ENCODE data around the gene LDLRAP1. TPM values are rescaled to one million over a fixed set of nuclear protein-coding genes. Genes with fewer than 3 reads are reported as not detected.
"Not testable (repeated sequence)": the region's sequence is repeated elsewhere in the genome, so short reads cannot be mapped to it uniquely, and the experiment has no call there.

LDLRAP1 gene
- total RNA-seq (2012; rRNA removed): 10.9 and 11.8 TPM in 2 replicates

GRCh38 chr1:25543425-25544242, at the start of gene LDLRAP1:
TSS of gene LDLRAP1 (plus strand) at chr1:25543606. CDS start at chr1:25543699, 93 bp downstream.
- H3K4me2 ChIP-seq (ENCODE audit: low read length): peak within 1 kb of the TSS; percentile 92
- H3K9ac ChIP-seq (ENCODE audit: low read depth, low read length): peak within 1 kb of the TSS; percentile 85

GRCh38 chr1:25494952-25495351, 48.5 kb upstream of the LDLRAP1 start:
- Histone ChIP-seq H3K36me3 (ENCODE audit: insufficient read depth, low read length) (peaks cover 52% of the 10 kb centered on the region), H3K4me3 (ENCODE audit: low read length) (no peak overlapping the region), H3K9ac (ENCODE audit: low read depth, low read length) (no peak overlapping the region), H3K9me3 (replicated peaks; ENCODE audit: low read length) (no peaks in the 10 kb centered on the region), H3K4me1 (ENCODE audit: control insufficient read depth, insufficient read depth, low read length) (no peaks in the 10 kb centered on the region), H3K27me3 (ENCODE audit: control insufficient read depth, insufficient read depth, low read length) (no peaks in the 10 kb centered on the region), H3K4me2 (ENCODE audit: low read length) (no peak overlapping the region)

More at GRCh38 chr1:25543425-25544242, at the start of gene LDLRAP1:
- H3K36me3 ChIP-seq (ENCODE audit: insufficient read depth, low read length): no peaks in the 10 kb centered on the region
- H3K9me3 ChIP-seq (replicated peaks; ENCODE audit: low read length): no peaks in the 10 kb centered on the region
- peaks cover 15% of the 10 kb centered on the region for H3K4me1 ChIP-seq (ENCODE audit: control insufficient read depth, insufficient read depth, low read length)
- peak within 1 kb of the TSS; percentile 89 for H3K4me3 ChIP-seq (ENCODE audit: low read length)
- H3K27me3 ChIP-seq (ENCODE audit: control insufficient read depth, insufficient read depth, low read length): no peaks in the 10 kb centered on the region

GRCh38 chr1:25500694-25501093, 42.7 kb upstream of the LDLRAP1 start:
- Histone ChIP-seq H3K4me2 (ENCODE audit: low read length) (no peak overlapping the region), H3K4me3 (ENCODE audit: low read length) (no peak overlapping the region), H3K36me3 (ENCODE audit: insufficient read depth, low read length) (peaks cover 24% of the 10 kb centered on the region), H3K9ac (ENCODE audit: low read depth, low read length) (no peak overlapping the region), H3K4me1 (ENCODE audit: control insufficient read depth, insufficient read depth, low read length) (peaks cover 8% of the 10 kb centered on the region), H3K9me3 (replicated peaks; ENCODE audit: low read length) (no peaks in the 10 kb centered on the region), H3K27me3 (ENCODE audit: control insufficient read depth, insufficient read depth, low read length) (no peaks in the 10 kb centered on the region)

GRCh38 chr1:25501235-25502058, 42.0 kb upstream of the LDLRAP1 start:
- Histone ChIP-seq H3K4me3 (ENCODE audit: low read length) (no peak overlapping the region), H3K36me3 (ENCODE audit: insufficient read depth, low read length) (peaks cover 20% of the 10 kb centered on the region), H3K9me3 (replicated peaks; ENCODE audit: low read length) (no peaks in the 10 kb centered on the region), H3K9ac (ENCODE audit: low read depth, low read length) (no peak overlapping the region), H3K4me1 (ENCODE audit: control insufficient read depth, insufficient read depth, low read length) (peaks cover 8% of the 10 kb centered on the region), H3K4me2 (ENCODE audit: low read length) (no peak overlapping the region), H3K27me3 (ENCODE audit: control insufficient read depth, insufficient read depth, low read length) (no peaks in the 10 kb centered on the region)

GRCh38 chr1:25502957-25503356, 40.4 kb upstream of the LDLRAP1 start:
- H3K36me3 ChIP-seq (ENCODE audit: insufficient read depth, low read length): peaks cover 9% of the 10 kb centered on the region
- H3K9ac ChIP-seq (ENCODE audit: low read depth, low read length): no peak overlapping the region
- no peak overlapping the region for H3K4me2 ChIP-seq (ENCODE audit: low read length)
- H3K9me3 ChIP-seq (replicated peaks; ENCODE audit: low read length): no peaks in the 10 kb centered on the region
- no peaks in the 10 kb centered on the region for H3K27me3 ChIP-seq (ENCODE audit: control insufficient read depth, insufficient read depth, low read length)
- H3K4me3 ChIP-seq (ENCODE audit: low read length): no peak overlapping the region
- H3K4me1 ChIP-seq (ENCODE audit: control insufficient read depth, insufficient read depth, low read length): peaks cover 8% of the 10 kb centered on the region

GRCh38 chr1:25503551-25504426, 39.6 kb upstream of the LDLRAP1 start:
- Histone ChIP-seq H3K4me2 (ENCODE audit: low read length) (no peak overlapping the region), H3K9ac (ENCODE audit: low read depth, low read length) (no peak overlapping the region)

GRCh38 chr1:25504706-25505595, 38.5 kb upstream of the LDLRAP1 start:
- H3K4me3 ChIP-seq (ENCODE audit: low read length): no peak overlapping the region
- H3K36me3 ChIP-seq (ENCODE audit: insufficient read depth, low read length): no peaks in the 10 kb centered on the region
- no peak overlapping the region for H3K4me2 ChIP-seq (ENCODE audit: low read length)
- H3K9ac ChIP-seq (ENCODE audit: low read depth, low read length): no peak overlapping the region
- no peaks in the 10 kb centered on the region for H3K27me3 ChIP-seq (ENCODE audit: control insufficient read depth, insufficient read depth, low read length)
- peaks cover 8% of the 10 kb centered on the region for H3K4me1 ChIP-seq (ENCODE audit: control insufficient read depth, insufficient read depth, low read length)
- no peaks in the 10 kb centered on the region for H3K9me3 ChIP-seq (replicated peaks; ENCODE audit: low read length)

More at GRCh38 chr1:25503551-25504426, 39.6 kb upstream of the LDLRAP1 start:
- Histone ChIP-seq H3K9me3 (replicated peaks; ENCODE audit: low read length) (no peaks in the 10 kb centered on the region), H3K27me3 (ENCODE audit: control insufficient read depth, insufficient read depth, low read length) (no peaks in the 10 kb centered on the region), H3K36me3 (ENCODE audit: insufficient read depth, low read length) (peaks cover 5% of the 10 kb centered on the region), H3K4me3 (ENCODE audit: low read length) (no peak overlapping the region), H3K4me1 (ENCODE audit: control insufficient read depth, insufficient read depth, low read length) (peaks cover 8% of the 10 kb centered on the region)

GRCh38 chr1:25505656-25506385, 37.6 kb upstream of the LDLRAP1 start:
- Histone ChIP-seq H3K9ac (ENCODE audit: low read depth, low read length) (no peak overlapping the region), H3K4me2 (ENCODE audit: low read length) (no peak overlapping the region), H3K27me3 (ENCODE audit: control insufficient read depth, insufficient read depth, low read length) (no peaks in the 10 kb centered on the region), H3K4me1 (ENCODE audit: control insufficient read depth, insufficient read depth, low read length) (peaks cover under 1% of the 10 kb centered on the region), H3K36me3 (ENCODE audit: insufficient read depth, low read length) (no peaks in the 10 kb centered on the region), H3K4me3 (ENCODE audit: low read length) (no peak overlapping the region), H3K9me3 (replicated peaks; ENCODE audit: low read length) (no peaks in the 10 kb centered on the region)

GRCh38 chr1:25506566-25507463, 36.6 kb upstream of the LDLRAP1 start:
- not testable (repeated sequence) for H3K4me1 ChIP-seq (ENCODE audit: control insufficient read depth, insufficient read depth, low read length); H3K4me3 ChIP-seq (ENCODE audit: low read length); H3K9me3 ChIP-seq (replicated peaks; ENCODE audit: low read length); H3K27me3 ChIP-seq (ENCODE audit: control insufficient read depth, insufficient read depth, low read length); H3K4me2 ChIP-seq (ENCODE audit: low read length); H3K9ac ChIP-seq (ENCODE audit: low read depth, low read length); H3K36me3 ChIP-seq (ENCODE audit: insufficient read depth, low read length)

Measured in skeletal muscle satellite cell (primary cell).